Measurements from ENCODE around the gene PLS1.
"Not testable (repeated sequence)": the region's sequence is repeated elsewhere in the genome, so short reads cannot be mapped to it uniquely, and the experiment has no call there.

Gene PLS1

GRCh38 chr3:142709207-142709606 lies 113.0 kb downstream of the PLS1 start:
- DNase-seq, result no peak

- not testable (repeated sequence) for DNase-seq
These were observed 118.7 kb downstream of the PLS1 start for GRCh38 chr3:142714882-142715281.

- DNase-seq, result no peak
These were observed 119.9 kb downstream of the PLS1 start for GRCh38 chr3:142716102-142716501.

GRCh38 chr3:142723665-142723967 lies 127.4 kb downstream of the PLS1 start:
- no peak for DNase-seq

DNA sequence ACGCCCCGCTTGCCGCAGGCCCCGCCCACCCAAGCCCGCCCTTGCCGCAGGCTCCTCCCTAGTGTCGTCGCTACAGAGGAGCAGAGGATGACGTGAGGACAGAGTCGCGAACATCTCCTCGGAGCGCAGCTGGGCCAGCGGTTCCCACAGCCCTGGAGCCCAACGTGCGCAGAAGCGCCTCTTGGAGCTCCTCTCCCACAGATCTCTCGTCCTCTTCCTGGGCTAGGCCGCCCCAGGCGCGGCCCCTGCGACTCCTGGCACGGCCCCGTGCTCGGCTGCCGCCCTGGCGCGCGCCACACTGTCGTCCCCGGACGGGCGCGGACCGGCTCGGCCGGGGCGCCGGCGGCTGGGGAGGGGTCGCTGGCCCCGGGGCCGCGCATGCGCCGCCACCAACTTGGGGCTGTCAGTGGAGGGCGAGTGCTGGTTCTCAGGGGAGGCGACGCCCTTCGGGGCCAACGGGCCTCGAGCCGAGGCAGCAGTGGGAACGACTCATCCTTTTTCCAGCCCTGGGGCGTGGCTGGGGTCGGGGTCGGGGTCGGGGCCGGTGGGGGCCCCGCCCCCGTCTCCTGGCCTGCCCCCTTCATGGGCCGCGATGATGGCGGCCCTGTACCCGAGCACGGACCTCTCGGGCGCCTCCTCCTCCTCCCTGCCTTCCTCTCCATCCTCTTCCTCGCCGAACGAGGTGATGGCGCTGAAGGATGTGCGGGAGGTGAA lies 127.9 kb downstream of the PLS1 start, which contains the start of gene TRPC1:
TRPC1 (plus strand) TSS at position 67 of the 714 bp plus-strand sequence; CDS start at position 593, 526 bp downstream.
- peak; percentile 85 for DNase-seq

DNA sequence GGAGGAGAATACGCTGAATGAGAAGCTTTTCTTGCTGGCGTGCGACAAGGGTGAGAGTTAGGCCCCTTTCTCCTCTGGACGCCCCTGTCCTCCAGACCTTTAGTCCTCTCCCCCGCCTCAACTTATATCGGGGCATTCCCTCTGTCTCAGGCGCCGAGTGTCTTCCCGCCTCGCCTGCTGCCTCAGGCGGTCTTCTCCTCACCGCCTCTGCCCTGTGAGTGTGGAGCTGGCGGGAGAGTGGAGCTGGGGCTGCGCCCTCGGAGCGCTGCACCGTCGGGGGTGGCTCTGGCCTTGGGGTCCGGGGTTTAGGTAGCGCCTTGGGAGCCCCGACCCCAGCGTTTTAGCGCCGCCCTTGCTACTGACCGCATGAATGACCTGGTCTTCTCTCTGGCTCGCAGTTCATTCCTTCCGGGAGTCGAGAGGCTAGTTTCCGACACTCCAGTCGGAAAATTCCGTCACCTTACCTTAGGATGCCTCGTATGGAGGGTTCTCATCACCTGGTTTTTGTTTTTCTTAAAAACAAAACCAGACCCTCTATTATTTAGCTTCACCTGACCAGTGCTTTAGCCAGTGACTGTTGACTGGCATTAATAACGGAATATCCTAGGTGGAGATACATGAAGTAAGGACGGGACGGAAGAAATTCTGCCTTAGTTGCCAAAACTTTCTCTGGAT lies 128.6 kb downstream of the PLS1 start:
- DNase-seq, result peak in 1 of 2 donors; percentile 2

DNA sequence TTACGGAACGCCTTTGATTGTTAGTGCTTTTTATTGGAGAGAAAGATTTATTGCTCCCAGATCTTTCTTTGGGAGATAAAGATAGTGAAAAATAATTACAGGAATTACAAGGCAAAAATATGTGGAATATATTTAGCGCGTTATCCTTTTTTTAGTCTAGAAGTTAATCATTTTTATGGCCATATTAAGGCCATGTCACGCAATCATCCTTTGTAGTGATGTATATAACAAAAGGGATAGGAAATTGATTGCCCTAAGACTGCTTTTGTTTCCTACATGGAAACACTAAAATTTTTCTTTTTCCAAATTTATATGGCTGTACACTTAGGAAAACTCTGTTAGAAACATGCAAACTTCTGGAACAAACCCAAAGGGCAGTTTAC lies 129.2 kb downstream of the PLS1 start:
- no peak for DNase-seq

DNA sequence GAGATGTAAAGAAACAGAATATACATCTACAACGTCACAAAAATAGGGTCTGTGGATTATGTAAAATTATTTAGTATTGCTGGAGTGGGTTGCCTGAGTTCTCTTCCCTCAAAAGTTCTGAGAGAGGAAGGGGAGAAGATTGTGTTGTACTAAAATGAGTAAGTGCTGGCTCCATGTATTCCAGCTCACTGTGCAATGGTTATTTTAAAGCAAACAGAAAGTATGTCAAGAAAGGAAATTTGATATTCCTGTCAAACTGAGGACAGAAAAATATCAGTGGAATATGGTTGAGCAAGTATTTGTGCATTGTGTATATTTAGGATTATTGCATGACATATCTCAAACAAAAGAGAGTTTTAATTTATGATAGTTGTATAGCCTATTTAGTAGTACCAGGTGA lies 129.8 kb downstream of the PLS1 start:
- DNase-seq, result no peak

GRCh38 chr3:142732066-142732465 lies 135.9 kb downstream of the PLS1 start:
- no peak for DNase-seq

DNA sequence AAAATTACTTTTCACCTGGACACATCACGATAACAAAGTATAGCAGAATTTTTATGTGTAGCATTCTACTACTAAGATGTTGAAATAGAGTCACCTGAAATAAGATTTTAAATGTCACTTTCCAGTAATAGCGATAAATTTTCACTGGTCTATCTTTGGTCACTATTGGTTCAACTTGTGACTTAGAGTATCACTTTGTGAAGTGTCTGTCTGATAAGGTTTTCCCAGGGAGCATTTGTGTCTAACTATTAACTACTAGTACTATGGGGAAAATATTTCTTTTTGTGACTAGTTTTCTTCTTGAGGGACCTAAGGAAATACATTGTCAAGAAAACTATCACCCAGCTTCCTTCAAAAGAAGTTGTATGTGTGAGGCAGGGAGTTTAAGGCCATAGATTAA lies 138.6 kb downstream of the PLS1 start:
- no peak for DNase-seq

GRCh38 chr3:142735462-142735861 lies 139.3 kb downstream of the PLS1 start:
- no peak for DNase-seq

GRCh38 chr3:142738396-142738795 lies 142.2 kb downstream of the PLS1 start:
- no peak for DNase-seq

- DNase-seq, result no peak
These were observed 150.5 kb downstream of the PLS1 start for GRCh38 chr3:142746646-142747045.

DNA sequence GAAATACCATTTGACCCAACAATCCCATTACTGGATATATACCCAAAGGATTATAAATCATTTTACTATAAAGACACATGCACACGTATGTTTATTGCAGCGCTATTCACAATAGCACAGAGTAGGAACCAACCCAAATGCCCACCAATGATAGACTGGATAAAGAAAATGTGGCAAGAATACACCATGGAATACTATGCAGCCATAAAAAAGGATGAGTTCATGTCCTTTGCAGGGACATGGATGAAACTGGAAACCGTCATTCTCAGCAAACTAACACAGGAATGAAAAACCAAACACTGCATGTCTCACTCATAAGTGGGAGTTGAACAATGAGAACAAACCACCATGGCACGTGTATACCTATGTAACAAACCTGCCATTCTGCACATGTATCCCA lies 154.3 kb downstream of the PLS1 start:
- not testable (repeated sequence) for DNase-seq

DNA sequence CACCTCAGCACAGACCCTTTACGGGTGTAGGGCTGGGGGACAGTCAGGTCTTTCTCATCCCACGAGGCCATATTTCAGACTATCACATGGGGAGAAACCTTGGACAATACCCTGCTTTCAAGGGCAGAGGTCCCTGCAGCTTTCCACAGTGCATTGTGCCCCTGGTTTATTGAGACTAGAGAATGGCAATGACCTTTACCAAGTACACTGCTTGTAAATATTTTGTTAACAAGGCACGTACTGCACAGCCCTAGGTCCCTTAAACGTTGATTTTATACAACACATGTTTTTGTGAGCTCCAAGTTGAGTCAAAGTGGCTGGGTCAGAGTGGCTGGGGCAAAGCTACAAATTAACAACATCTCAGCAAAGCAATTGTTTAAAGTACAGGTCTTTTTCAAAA lies 156.4 kb downstream of the PLS1 start:
- not testable (repeated sequence) for DNase-seq

GRCh38 chr3:142754494-142754893 lies 158.3 kb downstream of the PLS1 start:
- no peak for DNase-seq

Measured in CD4-positive, alpha-beta T cell treated with Interleukin-1 beta for 1 hour (primary cell).